ENCODE measurements around the gene ITPK1. TPM values are rescaled to one million over a fixed set of nuclear protein-coding genes. Genes with fewer than 3 reads are reported as not detected.

Gene ITPK1
- total RNA-seq, 1 experiment from 2014 or later, result 56.2 TPM

DNA sequence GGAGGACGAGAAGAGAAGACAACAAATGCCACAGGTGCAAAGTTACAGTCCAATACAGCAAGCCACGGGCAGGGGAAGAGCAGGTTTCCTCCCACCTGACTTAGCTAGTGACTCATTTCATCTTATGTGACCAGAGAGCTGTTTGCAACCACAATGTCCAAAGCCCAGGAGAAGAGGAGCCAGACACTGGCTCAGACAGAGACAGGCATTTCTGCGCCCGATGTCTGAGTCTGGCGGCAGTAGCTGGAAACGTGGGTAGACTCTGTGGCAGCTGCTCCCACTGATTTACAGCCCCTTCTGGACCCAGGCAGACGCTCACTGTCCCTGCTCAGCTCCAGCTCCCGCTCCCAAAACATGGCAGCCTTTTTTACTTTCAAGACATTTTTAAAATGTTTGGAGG, 132.8 kb downstream of the ITPK1 start:
- H3K27me3 ChIP-seq (replicated peaks), result no peaks in the 10 kb centered on the region
- no peak for DNase-seq (ENCODE audit: low read depth in 1 of 2, low spot score in 2 of 2)
- no peak overlapping the region for H3K27ac ChIP-seq
- H3K4me3 ChIP-seq, result no peak overlapping the region
- H3K9me3 ChIP-seq (replicated peaks), result peaks cover 7% of the 10 kb centered on the region; the same call in 1 of the 2 replicates
- H3K4me1 ChIP-seq (replicated peaks), result peaks cover 28% of the 10 kb centered on the region
- H3K36me3 ChIP-seq, result peaks cover 10% of the 10 kb centered on the region

DNA sequence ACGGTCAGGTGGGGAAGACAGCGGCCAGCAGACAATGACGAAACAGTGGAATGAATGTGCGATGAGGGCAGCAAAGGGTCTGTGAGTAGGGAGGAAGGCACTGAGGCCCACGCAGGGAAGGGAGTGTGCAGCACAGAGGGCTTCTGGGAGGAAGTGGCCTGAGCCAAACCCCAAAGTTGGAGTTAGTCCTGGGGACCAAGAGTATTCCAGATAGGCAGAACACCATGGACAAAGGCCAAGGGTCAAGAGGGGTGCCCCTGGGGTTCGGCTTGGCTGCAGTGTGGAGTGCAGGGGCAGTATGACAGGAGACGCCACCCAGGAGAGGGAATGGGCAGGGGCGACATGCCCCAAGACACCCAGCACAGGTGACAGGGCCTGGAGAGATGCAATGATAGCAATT, 134.0 kb downstream of the ITPK1 start:
- Histone ChIP-seq H3K4me3 (no peak overlapping the region), H3K36me3 (peaks cover 15% of the 10 kb centered on the region), H3K27me3 (replicated peaks) (no peaks in the 10 kb centered on the region), H3K27ac (no peak overlapping the region), H3K4me1 (replicated peaks) (peaks cover 16% of the 10 kb centered on the region), H3K9me3 (replicated peaks) (peaks cover 7% of the 10 kb centered on the region; the same call in 1 of the 2 replicates)
- no peak for DNase-seq (ENCODE audit: low read depth in 1 of 2, low spot score in 2 of 2)

DNA sequence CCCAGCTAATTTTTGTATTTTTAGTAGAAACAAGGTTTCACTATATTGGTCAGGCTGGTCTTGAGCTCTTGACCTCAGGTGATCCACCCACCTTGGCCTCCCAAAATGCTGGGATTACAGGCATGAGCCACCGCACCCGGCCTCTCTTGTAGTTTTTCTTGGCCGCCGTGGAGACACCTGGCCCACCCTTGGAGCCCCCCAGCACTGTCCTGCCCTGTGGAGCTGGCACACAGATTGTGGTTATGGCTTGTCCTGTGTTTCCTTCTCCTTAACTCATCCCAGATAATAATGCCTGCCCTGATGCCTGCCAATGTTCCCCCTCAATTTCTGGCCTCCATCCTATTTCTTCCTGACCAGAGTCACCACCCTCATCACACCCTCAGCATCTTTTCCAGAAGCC, 134.9 kb downstream of the ITPK1 start:
- peaks cover 10% of the 10 kb centered on the region; the same call in 1 of the 2 replicates for H3K9me3 ChIP-seq (replicated peaks)
- H3K27ac ChIP-seq, result no peak overlapping the region
- H3K4me1 ChIP-seq (replicated peaks), result peaks cover 7% of the 10 kb centered on the region
- no peak for DNase-seq (ENCODE audit: low read depth in 1 of 2, low spot score in 2 of 2)
- peaks cover 15% of the 10 kb centered on the region for H3K36me3 ChIP-seq
- H3K4me3 ChIP-seq, result no peak overlapping the region
- no peaks in the 10 kb centered on the region for H3K27me3 ChIP-seq (replicated peaks)

DNA sequence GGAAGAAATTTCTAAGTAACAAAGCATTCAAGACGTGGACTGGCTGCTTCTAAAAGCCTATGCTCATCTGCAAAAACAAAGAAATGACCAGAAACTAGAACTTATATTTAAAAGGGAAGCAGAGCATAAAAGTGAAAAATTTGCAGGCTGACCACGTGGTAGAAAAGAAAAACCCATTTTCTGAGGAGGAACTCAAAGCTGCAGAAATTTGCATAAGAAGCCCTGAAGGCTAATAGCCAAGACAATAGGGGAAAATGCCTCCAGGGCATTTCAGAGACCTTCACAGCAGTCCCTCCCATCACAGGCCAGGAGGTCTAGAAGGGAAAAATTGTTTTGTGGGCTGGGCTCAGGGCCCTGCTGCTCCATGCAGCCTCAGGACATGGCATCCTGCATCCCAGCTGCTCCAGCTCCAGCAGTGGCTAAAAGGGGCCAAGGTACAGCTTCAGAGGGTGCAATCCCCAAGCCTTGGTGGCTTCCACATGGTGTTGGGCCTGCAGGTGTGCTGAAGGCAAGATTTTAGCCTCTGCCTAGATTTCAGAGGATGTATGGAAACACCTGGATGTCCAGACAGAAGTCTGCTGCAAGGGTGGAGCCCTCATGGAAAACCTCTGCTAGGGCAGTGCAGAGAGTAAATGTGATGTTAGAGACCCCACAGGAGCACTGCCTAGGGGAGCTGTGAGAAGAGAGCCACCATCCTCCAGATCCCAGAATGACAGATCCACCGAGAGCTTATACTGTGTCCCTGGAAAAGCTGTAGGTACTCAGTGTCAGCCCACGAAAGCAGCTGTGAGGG, 137.3 kb downstream of the ITPK1 start:
- H3K9me3 ChIP-seq (replicated peaks), result peaks cover 10% of the 10 kb centered on the region
- no peak overlapping the region for H3K27ac ChIP-seq
- H3K4me3 ChIP-seq, result no peak overlapping the region
- no peak for DNase-seq (ENCODE audit: low read depth in 1 of 2, low spot score in 2 of 2)
- no peaks in the 10 kb centered on the region for H3K27me3 ChIP-seq (replicated peaks)
- peaks cover 15% of the 10 kb centered on the region for H3K36me3 ChIP-seq
- H3K4me1 ChIP-seq (replicated peaks), result peaks cover 2% of the 10 kb centered on the region

DNA sequence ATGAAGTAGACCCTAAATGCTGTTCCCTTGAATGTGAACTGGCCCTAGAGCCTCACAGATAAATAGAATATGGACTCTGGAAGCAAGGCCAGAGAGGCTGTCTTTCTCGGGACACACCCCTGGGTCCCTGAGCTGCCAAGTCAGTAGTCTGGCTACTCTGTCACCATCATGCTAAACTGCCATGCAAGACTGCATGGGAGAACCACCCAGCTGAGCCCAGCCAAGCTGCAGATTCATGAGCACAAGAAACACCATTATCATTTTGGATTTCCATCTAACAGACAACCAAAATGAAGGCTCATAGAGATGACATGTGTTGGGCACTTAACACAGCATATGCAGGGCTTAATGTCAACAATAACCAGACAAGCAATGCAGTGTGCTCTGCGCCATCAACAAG, 139.5 kb downstream of the ITPK1 start:
- Histone ChIP-seq H3K27me3 (replicated peaks) (no peaks in the 10 kb centered on the region), H3K4me1 (replicated peaks) (peaks cover 15% of the 10 kb centered on the region), H3K9me3 (replicated peaks) (peaks cover 10% of the 10 kb centered on the region), H3K27ac (no peak overlapping the region), H3K4me3 (no peak overlapping the region), H3K36me3 (peaks cover 15% of the 10 kb centered on the region)
- DNase-seq (ENCODE audit: low read depth in 1 of 2, low spot score in 2 of 2), result no peak

DNA sequence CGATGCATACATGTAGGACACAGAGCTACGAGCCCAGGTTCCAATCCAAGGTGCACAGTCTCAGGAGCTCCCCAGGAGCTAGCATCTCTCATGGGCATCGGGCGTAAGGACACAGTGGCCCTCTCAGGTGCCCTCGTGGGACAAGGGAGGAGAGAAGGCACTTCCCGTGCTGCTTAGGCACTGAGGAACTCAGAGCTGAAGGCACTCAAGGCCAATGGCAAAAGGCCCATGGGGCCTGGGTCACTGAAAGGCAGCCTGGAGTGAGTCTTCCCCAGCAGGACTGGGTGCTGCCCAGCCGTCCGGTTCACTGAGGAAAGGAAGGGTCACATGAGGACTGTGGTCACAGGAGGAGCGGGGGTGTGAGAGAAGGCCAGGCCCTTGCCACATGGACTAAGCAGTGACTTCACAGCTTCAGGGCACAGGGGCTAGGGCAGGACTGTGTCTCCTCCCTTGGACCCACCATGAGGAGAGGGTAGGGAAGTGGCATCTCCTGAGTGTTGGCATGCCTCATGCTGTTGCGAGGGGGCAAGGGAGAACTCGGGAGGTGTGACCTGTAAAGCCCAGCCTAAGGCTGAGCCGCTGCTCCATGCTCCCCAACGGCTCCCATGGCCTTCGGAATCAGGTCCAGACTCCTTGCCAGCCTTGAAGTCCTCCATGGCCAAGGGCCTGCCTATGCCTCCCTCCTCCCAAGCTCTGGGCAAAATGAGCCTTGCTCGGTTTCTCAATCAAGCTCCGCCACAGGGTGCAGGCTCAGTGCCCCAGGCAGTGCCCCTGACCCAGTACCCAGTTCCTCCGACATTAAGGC, 141.0 kb downstream of the ITPK1 start:
- Histone ChIP-seq H3K9me3 (replicated peaks) (peaks cover 10% of the 10 kb centered on the region), H3K4me3 (no peak overlapping the region), H3K27ac (no peak overlapping the region), H3K27me3 (replicated peaks) (no peaks in the 10 kb centered on the region), H3K4me1 (replicated peaks) (peaks cover 15% of the 10 kb centered on the region), H3K36me3 (peaks cover 15% of the 10 kb centered on the region)
- DNase-seq (ENCODE audit: low read depth in 1 of 2, low spot score in 2 of 2), result no peak

DNA sequence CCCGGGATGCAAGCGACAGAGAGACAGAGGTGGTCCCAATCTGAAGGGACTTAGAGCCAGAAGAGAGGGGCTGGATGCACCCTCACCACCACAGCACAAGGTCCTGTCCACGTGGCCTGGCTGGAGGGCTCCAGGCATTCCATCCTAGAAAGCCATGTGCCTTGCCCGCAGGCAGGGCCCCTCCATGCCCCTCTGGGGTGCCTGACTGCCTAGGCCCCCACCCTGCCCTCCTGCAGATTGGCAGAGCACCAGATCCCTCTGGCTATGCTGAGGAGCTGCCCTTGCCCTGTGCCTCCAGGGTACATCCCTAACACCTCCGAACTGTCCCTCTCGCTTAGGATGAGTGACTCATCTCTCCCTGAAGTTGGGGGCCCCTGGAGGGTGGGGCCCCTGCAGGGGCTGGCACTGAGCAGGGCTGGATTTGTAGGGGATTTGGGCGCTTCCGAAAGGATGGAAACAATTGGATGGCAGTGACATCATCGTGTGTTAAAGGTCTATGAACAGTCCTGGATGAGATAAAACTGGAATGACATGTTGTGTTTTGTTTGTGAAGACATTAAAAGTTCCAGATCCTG, 141.8 kb downstream of the ITPK1 start:
- no peak overlapping the region for H3K27ac ChIP-seq
- no peak for DNase-seq (ENCODE audit: low read depth in 1 of 2, low spot score in 2 of 2)
- no peak overlapping the region for H3K4me3 ChIP-seq

DNA sequence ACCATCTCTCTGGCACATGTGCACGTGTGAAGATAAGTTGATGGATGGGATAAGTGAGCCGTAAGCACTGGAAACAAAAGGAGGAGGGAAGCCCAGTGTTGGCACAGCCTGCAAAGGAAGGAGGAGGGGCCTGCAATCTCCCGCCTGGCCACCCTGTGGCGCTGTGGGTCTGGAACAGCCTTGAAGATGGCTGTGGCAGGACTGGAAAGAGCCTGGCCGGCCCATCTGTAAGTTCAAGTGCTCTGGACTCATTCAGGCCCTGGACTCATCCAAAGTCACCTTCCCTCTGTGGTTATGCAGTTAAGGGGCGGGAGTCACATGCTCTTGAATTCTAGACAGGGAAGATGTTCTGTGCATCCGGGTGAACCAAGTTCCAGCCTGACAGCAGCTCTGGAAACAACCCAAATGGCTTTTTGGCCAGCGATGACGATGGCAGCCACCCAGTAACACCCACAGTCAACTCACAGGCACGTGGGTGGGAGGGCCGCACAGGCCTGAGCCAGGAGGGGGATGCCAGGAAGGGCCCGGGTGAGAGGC, 142.4 kb downstream of the ITPK1 start:
- H3K27ac ChIP-seq, result no peak overlapping the region

More for the DNA sequence above, 141.8 kb downstream of the ITPK1 start:
- Histone ChIP-seq H3K4me1 (replicated peaks) (peaks cover 15% of the 10 kb centered on the region), H3K36me3 (peaks cover 15% of the 10 kb centered on the region), H3K27me3 (replicated peaks) (no peaks in the 10 kb centered on the region), H3K9me3 (replicated peaks) (peaks cover 7% of the 10 kb centered on the region)

DNA sequence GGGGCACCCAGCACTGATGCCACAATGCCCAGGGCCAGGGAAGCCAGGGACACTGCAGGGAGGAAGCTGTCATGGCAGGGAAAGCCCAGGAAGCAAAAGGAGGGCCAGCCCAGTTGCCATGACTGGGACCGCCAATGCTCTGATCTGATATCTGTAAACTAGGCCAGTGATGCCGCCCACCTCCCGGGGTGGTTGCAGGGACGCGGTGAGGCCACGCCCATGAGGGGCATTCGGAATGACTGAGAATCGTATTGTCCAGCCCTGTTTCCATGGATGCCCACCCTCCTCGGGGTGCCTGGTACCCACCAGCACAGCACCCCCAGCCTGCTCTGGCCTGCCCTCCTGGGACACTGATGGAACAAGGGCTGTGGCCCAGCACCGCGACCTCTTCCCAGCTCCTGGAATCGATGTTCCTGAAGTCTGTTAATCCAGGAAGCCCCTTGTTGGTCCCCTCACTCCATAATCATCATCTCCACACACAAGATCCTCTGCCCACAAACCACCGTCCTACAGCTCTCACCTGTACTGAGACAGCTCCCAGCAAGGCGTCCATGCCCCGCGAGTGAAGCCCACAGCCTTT, 144.0 kb downstream of the ITPK1 start:
- H3K27me3 ChIP-seq (replicated peaks), result no peaks in the 10 kb centered on the region
- peaks cover 20% of the 10 kb centered on the region for H3K4me1 ChIP-seq (replicated peaks)
- no peak for DNase-seq (ENCODE audit: low read depth in 1 of 2, low spot score in 2 of 2)
- H3K36me3 ChIP-seq, result no peaks in the 10 kb centered on the region; the same call in 1 of the 2 replicates
- no peak overlapping the region for H3K27ac ChIP-seq
- H3K4me3 ChIP-seq, result no peak overlapping the region
- H3K9me3 ChIP-seq (replicated peaks), result peaks cover 3% of the 10 kb centered on the region; the same call in 1 of the 2 replicates

More for the DNA sequence above, 142.4 kb downstream of the ITPK1 start:
- peaks cover 20% of the 10 kb centered on the region for H3K4me1 ChIP-seq (replicated peaks)
- no peaks in the 10 kb centered on the region for H3K27me3 ChIP-seq (replicated peaks)
- H3K36me3 ChIP-seq, result peaks cover 11% of the 10 kb centered on the region
- peaks cover 3% of the 10 kb centered on the region for H3K9me3 ChIP-seq (replicated peaks)
- peak; percentile 46 to 58 for DNase-seq (ENCODE audit: low read depth in 1 of 2, low spot score in 2 of 2)
- H3K4me3 ChIP-seq, result no peak overlapping the region

DNA sequence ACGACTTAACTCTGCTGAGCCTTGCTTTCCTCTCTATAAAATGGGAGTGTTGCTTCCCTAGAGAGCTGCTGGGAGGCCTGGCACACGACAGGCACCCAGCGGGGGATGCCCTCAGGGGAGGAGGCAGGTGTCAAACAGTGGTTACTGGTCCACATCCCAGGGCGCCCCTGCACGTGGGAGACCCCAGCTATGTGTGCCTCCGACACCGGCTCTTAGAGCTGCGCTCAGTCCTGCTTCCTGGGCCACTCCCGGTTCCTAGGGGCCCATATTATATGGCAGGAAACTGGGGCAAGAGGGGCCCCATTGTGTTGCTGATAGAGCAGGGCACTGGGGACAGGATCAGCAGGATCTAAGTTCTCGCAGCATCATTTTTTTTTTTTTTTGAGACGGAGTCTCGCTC, 145.5 kb downstream of the ITPK1 start:
- Histone ChIP-seq H3K27me3 (replicated peaks) (no peaks in the 10 kb centered on the region), H3K4me1 (replicated peaks) (peaks cover 23% of the 10 kb centered on the region), H3K9me3 (replicated peaks) (no peaks in the 10 kb centered on the region; the same call in 1 of the 2 replicates), H3K27ac (no peak overlapping the region), H3K36me3 (no peaks in the 10 kb centered on the region), H3K4me3 (no peak overlapping the region)
- no peak for DNase-seq (ENCODE audit: low read depth in 1 of 2, low spot score in 2 of 2)

DNA sequence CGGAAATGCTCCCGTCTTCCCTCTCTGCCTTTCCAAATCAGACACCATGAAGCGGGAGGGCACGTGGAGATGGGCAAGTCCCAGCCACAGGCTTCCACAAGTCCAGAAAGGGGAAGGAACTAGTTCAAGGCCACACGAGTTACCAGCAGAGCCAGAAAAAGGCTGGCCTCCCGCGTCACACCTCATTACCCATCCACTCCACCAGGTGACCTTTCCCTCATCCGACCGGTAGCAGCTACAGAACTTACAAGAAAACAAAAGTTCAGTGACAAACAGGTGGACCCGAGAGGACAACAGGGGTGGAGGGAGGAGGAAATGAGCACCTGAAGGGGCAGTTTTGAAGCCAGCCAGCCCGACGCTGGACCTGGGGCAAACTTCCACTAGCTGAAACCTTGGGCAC, 145.9 kb downstream of the ITPK1 start:
- H3K4me3 ChIP-seq, result no peak overlapping the region
- H3K36me3 ChIP-seq, result no peaks in the 10 kb centered on the region
- peaks cover 27% of the 10 kb centered on the region for H3K4me1 ChIP-seq (replicated peaks)
- DNase-seq (ENCODE audit: low read depth in 1 of 2, low spot score in 2 of 2), result no peak
- H3K9me3 ChIP-seq (replicated peaks), result no peaks in the 10 kb centered on the region
- H3K27me3 ChIP-seq (replicated peaks), result no peaks in the 10 kb centered on the region
- no peak overlapping the region for H3K27ac ChIP-seq

DNA sequence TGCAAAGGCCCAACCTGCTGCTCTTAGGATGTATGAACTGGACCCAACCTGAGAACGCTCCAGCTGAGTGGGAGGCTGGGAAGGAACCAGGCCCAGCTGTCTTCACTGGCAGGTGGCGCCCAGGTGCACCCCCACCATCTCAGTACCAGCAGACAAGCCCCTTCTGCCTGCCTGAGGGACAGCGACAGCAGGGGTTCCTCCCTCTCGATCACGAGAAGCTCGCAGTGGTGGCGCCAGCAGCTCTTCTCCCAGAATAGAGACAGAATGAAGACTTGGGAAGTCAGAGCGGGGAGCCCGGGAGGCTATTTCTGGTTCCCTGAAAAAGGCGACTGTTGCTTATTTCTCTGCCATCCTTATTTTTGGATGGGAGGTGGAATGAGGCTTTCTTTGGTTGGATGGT, 146.3 kb downstream of the ITPK1 start:
- DNase-seq (ENCODE audit: low read depth in 1 of 2, low spot score in 2 of 2), result no peak
- Histone ChIP-seq H3K4me3 (no peak overlapping the region), H3K9me3 (replicated peaks) (no peaks in the 10 kb centered on the region), H3K27ac (no peak overlapping the region), H3K27me3 (replicated peaks) (no peaks in the 10 kb centered on the region), H3K36me3 (no peaks in the 10 kb centered on the region), H3K4me1 (replicated peaks) (peaks cover 32% of the 10 kb centered on the region)

DNA sequence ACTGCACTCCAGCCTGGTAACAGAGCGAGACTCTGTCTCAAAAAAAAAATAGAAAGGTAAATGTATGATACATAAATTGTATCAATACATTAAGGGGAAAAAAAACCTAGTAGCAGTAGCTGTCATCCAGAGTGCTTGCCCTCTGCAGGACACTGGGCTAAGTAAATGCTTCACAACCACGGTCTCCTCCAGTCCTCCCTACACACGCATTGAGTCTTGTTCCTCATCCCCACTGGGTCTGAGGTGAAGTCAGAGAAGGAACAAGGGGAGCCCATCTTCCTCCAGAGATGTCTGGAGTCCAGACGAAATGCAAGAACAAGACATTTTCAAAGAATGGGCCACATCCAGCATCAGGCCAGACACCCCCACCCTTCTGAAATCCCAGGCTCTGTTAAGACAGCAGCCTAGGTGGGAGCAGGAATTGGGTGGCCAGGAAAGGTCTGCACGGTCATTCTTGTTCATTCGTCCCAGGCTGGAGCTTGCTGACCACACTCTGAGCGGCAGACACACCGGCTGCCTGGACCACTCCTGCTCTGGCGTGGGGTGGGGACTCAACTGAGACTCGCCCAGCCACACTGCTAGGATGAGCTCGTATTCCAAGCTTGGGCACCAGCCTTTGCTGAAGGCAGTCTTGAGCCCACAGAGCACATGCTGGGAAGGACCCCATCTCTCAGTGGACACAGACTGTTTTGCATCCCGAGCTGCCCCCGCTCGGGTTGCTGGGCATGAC, 147.3 kb downstream of the ITPK1 start:
- Histone ChIP-seq H3K36me3 (no peaks in the 10 kb centered on the region), H3K27ac (no peak overlapping the region), H3K4me1 (replicated peaks) (peaks cover 37% of the 10 kb centered on the region), H3K27me3 (replicated peaks) (no peaks in the 10 kb centered on the region), H3K9me3 (replicated peaks) (no peaks in the 10 kb centered on the region), H3K4me3 (no peak overlapping the region)
- DNase-seq (ENCODE audit: low read depth in 1 of 2, low spot score in 2 of 2), result no peak
